ENCODE data around the gene SEC61G.

The SEC61G gene

GRCh38 chr7:54764861-54765260 lies 5.8 kb upstream of the SEC61G start:
- no peak for DNase-seq (ENCODE audit: low read depth)

- no peak for DNase-seq (ENCODE audit: low read depth)
These were observed 1.3 kb downstream of the SEC61G start for GRCh38 chr7:54757711-54758110.

GRCh38 chr7:54749200-54749599 lies 9.8 kb downstream of the SEC61G start:
- DNase-seq (ENCODE audit: low read depth): no peak

- no peak for DNase-seq (ENCODE audit: low read depth)
These were observed 11.8 kb downstream of the SEC61G start for GRCh38 chr7:54747234-54747633.

- DNase-seq (ENCODE audit: low read depth): no peak
These were observed 15.4 kb downstream of the SEC61G start for GRCh38 chr7:54743580-54743979.

GRCh38 chr7:54738737-54739136 lies 20.3 kb downstream of the SEC61G start:
- DNase-seq (ENCODE audit: low read depth): no peak

- DNase-seq (ENCODE audit: low read depth): no peak
These were observed 29.9 kb downstream of the SEC61G start for GRCh38 chr7:54729107-54729506.

GRCh38 chr7:54728411-54728810 lies 30.6 kb downstream of the SEC61G start:
- no peak for DNase-seq (ENCODE audit: low read depth)

GRCh38 chr7:54725255-54725654 lies 33.8 kb downstream of the SEC61G start:
- DNase-seq (ENCODE audit: low read depth): no peak

GRCh38 chr7:54722502-54722901 lies 36.5 kb downstream of the SEC61G start:
- no peak for DNase-seq (ENCODE audit: low read depth)

- no peak for DNase-seq (ENCODE audit: low read depth)
These were observed 37.0 kb downstream of the SEC61G start for GRCh38 chr7:54722026-54722425.

GRCh38 chr7:54719974-54720373 lies 39.0 kb downstream of the SEC61G start:
- DNase-seq (ENCODE audit: low read depth): no peak

GRCh38 chr7:54719425-54719824 lies 39.6 kb downstream of the SEC61G start:
- no peak for DNase-seq (ENCODE audit: low read depth)

- no peak for DNase-seq (ENCODE audit: low read depth)
These were observed 46.2 kb downstream of the SEC61G start for GRCh38 chr7:54712820-54713219.

GRCh38 chr7:54711900-54712595 lies 47.0 kb downstream of the SEC61G start:
- DNase-seq (ENCODE audit: low read depth): no peak

GRCh38 chr7:54709283-54709682 lies 49.7 kb downstream of the SEC61G start:
- no peak for DNase-seq (ENCODE audit: low read depth)

- DNase-seq (ENCODE audit: low read depth): peak; percentile 1
These were observed 53.6 kb downstream of the SEC61G start for GRCh38 chr7:54705436-54705835.

GRCh38 chr7:54704851-54705250 lies 54.2 kb downstream of the SEC61G start:
- no peak for DNase-seq (ENCODE audit: low read depth)

Data from GM04504 (cell line).